B cell (primary cell): ENCODE results near the gene TWIST1. TPM values are rescaled to one million over a fixed set of nuclear protein-coding genes. Genes with fewer than 3 reads are reported as not detected.

ENCODE experiments used
- ATAC-seq: fragments of 200-7000 bp; cut with Tn5 transposase; one replicate; pipeline ENCODE4 v1.10.0; 2021; ENCODE audit warnings: low read depth, mild to moderate bottlenecking, moderate number of reproducible peaks, moderate library complexity
- CTCF ChIA-PET: fragments of 350-600 bp; sonication (Branson Sonifier 250); formaldehyde crosslinking; loops from one replicate; lab custom pipeline; 2021; ENCODE audit warnings: antibody characterized with exemption, inconsistent platforms; lab: Charles Lee
- POLR2A ChIA-PET: fragments of 350-600 bp; sonication (Branson Sonifier 250); formaldehyde crosslinking; loops from one replicate; lab custom pipeline; 2021; ENCODE audit warnings: antibody characterized with exemption; lab: Charles Lee
- DNase-seq: peaks from one replicate; pipeline ENCODE4 v3.0.0; 2013
- H2AFZ ChIP-seq: 2 replicates; pipeline ENCODE4 v1.6.1; 2012; ENCODE audit warnings: mild to moderate bottlenecking, low read depth, low read length; ENCODE audit not compliant: insufficient read depth, poor library complexity, severe bottlenecking
- H3K27ac ChIP-seq, 2 donors: 1 replicate in 1 of 2; 2 replicates in 1 of 2; pipeline ENCODE4 v1.5.1; 2012 to 2013; ENCODE audit warnings: low read length in 2 of 2, mild to moderate bottlenecking in 2 of 2, moderate library complexity in 1 of 2
- H3K27me3 ChIP-seq, 4 experiments: fragments of 200-600 bp in 1 of 4; sonication (generic) in 1 of 4; replicated peaks in 1 of 4; 1 replicate in 2 of 4; 2 replicates in 2 of 4; pipeline versions ENCODE4 v1.6.1 to v1.7.0; 2013 to 2016; ENCODE audit warnings: low read length in 3 of 4, mild to moderate bottlenecking in 2 of 4, mixed read lengths in 1 of 4, moderate library complexity in 1 of 4; ENCODE audit not compliant: insufficient read depth in 4 of 4, control insufficient read depth in 3 of 4; ENCODE audit errors: control extremely low read depth in 1 of 4
- H3K36me3 ChIP-seq, 2 experiments: replicated peaks in 1 of 2; 1 replicate in 1 of 2; 2 replicates in 1 of 2; pipeline versions ENCODE4 v1.6.1 to v1.7.1; 2013; ENCODE audit warnings: low read length in 1 of 2; ENCODE audit not compliant: insufficient read depth in 2 of 2, control insufficient read depth in 1 of 2; ENCODE audit errors: control extremely low read depth in 1 of 2, extremely low read depth in 1 of 2
- H3K4me1 ChIP-seq, 2 donors: fragments of 200-600 bp in 1 of 2; sonication (generic) in 1 of 2; 1 replicate in 1 of 2; 2 replicates in 1 of 2; pipeline versions ENCODE4 v1.5.1 to v1.6.1; 2013 to 2017; ENCODE audit warnings: low read length in 2 of 2; ENCODE audit not compliant: control insufficient read depth in 2 of 2, insufficient read depth in 2 of 2
- H3K4me2 ChIP-seq: replicated peaks from 2 replicates; pipeline ENCODE3; 2012; ENCODE audit warnings: mild to moderate bottlenecking, low read depth, low read length; ENCODE audit not compliant: poor library complexity, severe bottlenecking
- H3K4me3 ChIP-seq, 5 experiments: fragments of 200-600 bp in 1 of 5; sonication (generic) in 1 of 5; 1 replicate in 3 of 5; 2 replicates in 2 of 5; pipeline versions ENCODE4 v1.5.1 to v1.7.0; 2011 to 2016; ENCODE audit warnings: low read length in 4 of 5, mild to moderate bottlenecking in 4 of 5, low read depth in 2 of 5, control low read depth in 1 of 5, moderate library complexity in 1 of 5; ENCODE audit not compliant: insufficient read depth in 1 of 5; ENCODE audit errors: control extremely low read depth in 1 of 5, extremely low read depth in 1 of 5
- H3K79me2 ChIP-seq: fragments of 200-600 bp; sonication (generic); one replicate; pipeline ENCODE4 v1.6.0; 2016; ENCODE audit warnings: low read length; ENCODE audit not compliant: control insufficient read depth, insufficient read depth
- H3K9ac ChIP-seq: fragments of 200-600 bp; sonication (generic); 2 replicates; pipeline ENCODE4 v1.6.1; 2017; ENCODE audit warnings: mild to moderate bottlenecking, low read length, moderate library complexity
- H3K9me3 ChIP-seq, 3 donors: one replicate each; pipeline versions ENCODE4 v1.6.1 to v1.7.1; 2013; ENCODE audit warnings: low read length in 2 of 3; ENCODE audit not compliant: control insufficient read depth in 2 of 3, insufficient read depth in 1 of 3; ENCODE audit errors: control extremely low read depth in 1 of 3
- H4K20me1 ChIP-seq: 2 replicates; pipeline ENCODE4 v1.6.0; 2012; ENCODE audit warnings: mild to moderate bottlenecking, low read length; ENCODE audit not compliant: insufficient read depth, control insufficient read depth, poor library complexity, severe bottlenecking
- H3K27ac Mint-ChIP-seq: one replicate; pipeline ENCODE4 v1.8.0; 2021; ENCODE audit warnings: mixed read lengths
- H3K27me3 Mint-ChIP-seq: one replicate; pipeline ENCODE4 v1.8.0; 2021; ENCODE audit warnings: mixed read lengths
- H3K4me1 Mint-ChIP-seq: one replicate; pipeline ENCODE4 v1.8.0; 2021; ENCODE audit warnings: mixed read lengths
- H3K4me3 Mint-ChIP-seq: one replicate; pipeline ENCODE4 v1.8.0; 2021; ENCODE audit warnings: mixed read lengths
- H3K9me3 Mint-ChIP-seq: one replicate; pipeline ENCODE4 v1.8.0; 2022; ENCODE audit warnings: mixed read lengths; ENCODE audit not compliant: insufficient read depth
- EZH2 ChIP-seq: IDR thresholded peaks from 2 replicates; pipeline ENCODE4 v1.6.1; 2012; ENCODE audit warnings: borderline replicate concordance, low read depth, mild to moderate bottlenecking, moderate library complexity, low read length; ENCODE audit not compliant: insufficient read depth, poor library complexity, severe bottlenecking
- WGBS: methylation state at CpG from one replicate; pipeline ENCODE4 v1.1.5; 2013; ENCODE audit warnings: missing lambda C conversion rate; ENCODE audit not compliant: insufficient coverage; 5-methylcytosine and 5-hydroxymethylcytosine counted together
- intact Hi-C: fragments of 100-400 bp; cut with micrococcal nuclease; formaldehyde crosslinking; loops from one replicate; pipeline ENCODE4 v1.10.0; 2022
- polyA plus RNA-seq: library from polyadenylated mRNA; depleted of rRNA; stranded (reverse); fragments of >200 nt; gene quantifications from 2 replicates; pipeline ENCODE4 v1.2.3, GENCODE V29; 2012
- total RNA-seq, 2 donors: library from RNA; stranded (reverse); fragments of 120-200 nt in 1 of 2; gene quantifications; 1 replicate in 1 of 2; 2 replicates in 1 of 2; pipeline versions ENCODE4 v1.2.3 to v1.2.4, GENCODE V29; 2013 to 2022
- TF ChIP-seq, protein P1 (sequence below): fragments of 200-600 bp; IDR thresholded peaks from one replicate; pipeline ENCODE4 v1.8.0; 2022; ENCODE audit warnings: antibody characterized with exemption, mild to moderate bottlenecking

TWIST1 gene
- total and polyA plus RNA-seq, 2 donors (not counting 1 experiment from before 2014, with no cell fraction given): not detected

DNA sequence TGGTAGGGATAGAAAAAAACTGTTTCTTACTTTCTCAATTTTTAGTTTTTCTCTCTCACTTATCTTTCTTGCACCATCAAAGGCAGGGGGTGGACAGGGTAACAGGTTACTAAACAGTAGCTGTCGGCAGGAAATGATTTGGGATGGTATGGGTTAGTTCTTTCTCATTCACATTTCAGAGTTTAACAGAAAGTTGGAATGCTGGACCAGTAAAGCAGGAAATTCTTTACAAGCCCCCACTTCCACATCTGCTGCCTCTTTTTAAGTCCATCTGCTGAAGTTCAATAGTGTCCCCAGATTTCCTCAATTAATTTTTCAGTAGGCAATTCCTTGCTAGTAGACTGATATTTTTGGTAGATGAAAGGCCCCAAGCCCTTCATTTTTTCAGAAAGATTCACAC, 23.3 kb downstream of the TWIST1 start:
- POLR2A ChIA-PET: no interaction called here
- intact Hi-C loops: no loop called here

DNA sequence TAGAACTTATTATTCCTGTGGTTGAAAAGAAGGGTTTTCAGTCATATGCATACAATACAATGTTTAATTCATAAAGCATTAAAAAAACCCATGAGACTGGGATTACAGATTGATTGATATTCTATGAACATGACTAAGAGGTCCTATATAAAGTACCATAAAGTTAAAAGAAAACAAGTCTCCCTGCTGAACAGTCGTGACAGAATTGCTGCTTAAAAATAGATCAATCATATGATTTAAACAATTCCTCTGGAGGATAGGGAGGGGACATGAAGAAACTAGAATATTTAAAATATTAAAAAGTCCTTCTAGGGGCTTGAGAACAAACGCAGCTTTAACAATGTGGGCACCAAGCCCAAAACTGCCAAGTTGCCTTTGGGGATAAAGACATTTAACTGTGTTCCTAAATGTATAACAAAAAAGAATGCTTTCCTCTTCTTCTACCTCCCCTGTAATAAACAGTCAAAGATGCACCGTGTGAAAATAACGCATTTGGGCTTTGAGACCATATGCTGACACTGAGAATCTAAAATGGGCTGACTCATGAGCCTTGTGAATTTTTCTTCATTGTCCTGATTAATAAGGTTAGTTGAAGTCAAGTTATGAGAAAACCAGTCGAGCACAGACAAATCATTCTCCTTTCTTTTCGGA, 25.8 kb downstream of the TWIST1 start:
- no peak overlapping the region for H3K4me2 ChIP-seq
- H3K27ac ChIP-seq: no peak overlapping the region
- H3K9me3 Mint-ChIP-seq: no peaks in the 10 kb centered on the region
- no peaks in the 10 kb centered on the region for H3K79me2 ChIP-seq
- H3K36me3 ChIP-seq: no peaks in the 10 kb centered on the region
- H3K9ac ChIP-seq: no peak overlapping the region
- no peaks in the 10 kb centered on the region for H3K4me1 ChIP-seq
- ChIA-PET CTCF (no interaction called here), POLR2A (no interaction called here)
- peaks cover 6% of the 10 kb centered on the region for H3K27me3 Mint-ChIP-seq
- no peaks in the 10 kb centered on the region for H3K9me3 ChIP-seq
- intact Hi-C loops: no loop called here
- peaks cover 0 to 5% (median 0%) of the 10 kb centered on the region in 4 experiments for H3K27me3 ChIP-seq
- no peak overlapping the region for H3K4me3 Mint-ChIP-seq
- no peaks in the 10 kb centered on the region for H4K20me1 ChIP-seq
- no peak overlapping the region for H3K4me3 ChIP-seq
- no peak overlapping the region for H2AFZ ChIP-seq
- TF ChIP-seq EZH2: no peak
- TF ChIP-seq, protein P1, sequence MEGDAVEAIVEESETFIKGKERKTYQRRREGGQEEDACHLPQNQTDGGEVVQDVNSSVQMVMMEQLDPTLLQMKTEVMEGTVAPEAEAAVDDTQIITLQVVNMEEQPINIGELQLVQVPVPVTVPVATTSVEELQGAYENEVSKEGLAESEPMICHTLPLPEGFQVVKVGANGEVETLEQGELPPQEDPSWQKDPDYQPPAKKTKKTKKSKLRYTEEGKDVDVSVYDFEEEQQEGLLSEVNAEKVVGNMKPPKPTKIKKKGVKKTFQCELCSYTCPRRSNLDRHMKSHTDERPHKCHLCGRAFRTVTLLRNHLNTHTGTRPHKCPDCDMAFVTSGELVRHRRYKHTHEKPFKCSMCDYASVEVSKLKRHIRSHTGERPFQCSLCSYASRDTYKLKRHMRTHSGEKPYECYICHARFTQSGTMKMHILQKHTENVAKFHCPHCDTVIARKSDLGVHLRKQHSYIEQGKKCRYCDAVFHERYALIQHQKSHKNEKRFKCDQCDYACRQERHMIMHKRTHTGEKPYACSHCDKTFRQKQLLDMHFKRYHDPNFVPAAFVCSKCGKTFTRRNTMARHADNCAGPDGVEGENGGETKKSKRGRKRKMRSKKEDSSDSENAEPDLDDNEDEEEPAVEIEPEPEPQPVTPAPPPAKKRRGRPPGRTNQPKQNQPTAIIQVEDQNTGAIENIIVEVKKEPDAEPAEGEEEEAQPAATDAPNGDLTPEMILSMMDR: no peak
- DNase-seq (no peak), ATAC-seq (no peak)
- no CpG with 5 or more reads among the region's 6 CpGs for WGBS
- H3K4me1 Mint-ChIP-seq: no peaks in the 10 kb centered on the region
- no peak overlapping the region for H3K27ac Mint-ChIP-seq

More for the DNA sequence above, 23.3 kb downstream of the TWIST1 start:
- ATAC-seq (no peak), DNase-seq (no peak)
- H3K27ac Mint-ChIP-seq: no peak overlapping the region
- TF ChIP-seq, protein P1: no peak
- no peak for TF ChIP-seq EZH2
- no peaks in the 10 kb centered on the region for H3K4me1 Mint-ChIP-seq
- Histone ChIP-seq H3K9me3 (no peaks in the 10 kb centered on the region), H3K4me1 (no peaks in the 10 kb centered on the region), H3K79me2 (no peaks in the 10 kb centered on the region), H4K20me1 (no peaks in the 10 kb centered on the region), H3K9ac (no peak overlapping the region), H3K4me2 (no peak overlapping the region), H3K36me3 (no peaks in the 10 kb centered on the region), H2AFZ (no peak overlapping the region), H3K4me3 (no peak overlapping the region), H3K27ac (no peak overlapping the region), H3K27me3 (peaks cover 0 to 5% (median 2%) of the 10 kb centered on the region in 4 experiments)
- H3K4me3 Mint-ChIP-seq: no peak overlapping the region
- no peaks in the 10 kb centered on the region for H3K9me3 Mint-ChIP-seq
- CTCF ChIA-PET: no interaction called here
- no CpG with 5 or more reads among the region's 1 CpG for WGBS
- H3K27me3 Mint-ChIP-seq: peaks cover 13% of the 10 kb centered on the region
